ENCODE data around the gene CASP10.
A peak's percentile ranks its signal among the peaks of the same experiment; 100 is the strongest.

Gene CASP10

GRCh38 chr2:201258666-201259615, 76.0 kb downstream of the CASP10 start:
- peak overlapping the region; percentile 82 to 92 for H3K4me3 ChIP-seq (ENCODE audit: low read depth in 1 of 2, low read length in 1 of 2)
- H3K9me3 ChIP-seq, result no peaks in the 10 kb centered on the region
- no peak for TF ChIP-seq CTCF (IDR thresholded peaks at IDR 0.05)
- peaks cover 64 to 74% of the 10 kb centered on the region in 2 experiments for H3K4me1 ChIP-seq (ENCODE audit: control insufficient read depth in 1 of 2, insufficient read depth in 1 of 2, low read depth in 1 of 2, low read length in 1 of 2)
- H3K27ac ChIP-seq, result peak overlapping the region; percentile 96
- no peaks in the 10 kb centered on the region for H3K27me3 ChIP-seq
- H3K36me3 ChIP-seq, result no peaks in the 10 kb centered on the region

GRCh38 chr2:201260302-201260800, 77.4 kb downstream of the CASP10 start, which contains the start of gene CASP8:
TSS of gene CASP8 (plus strand) at chr2:201260536. CDS start at chr2:201266487, 5,951 bp downstream.
- Histone ChIP-seq H3K36me3 (no peaks in the 10 kb centered on the region), H3K4me1 (ENCODE audit: control insufficient read depth in 1 of 2, insufficient read depth in 1 of 2, low read depth in 1 of 2, low read length in 1 of 2) (peaks cover 72 to 88% of the 10 kb centered on the region in 2 experiments), H3K27ac (peak within 1 kb of the TSS; percentile 96), H3K9me3 (no peaks in the 10 kb centered on the region), H3K27me3 (no peaks in the 10 kb centered on the region), H3K4me3 (ENCODE audit: low read depth in 1 of 2, low read length in 1 of 2) (peak within 1 kb of the TSS; percentile 82 to 92)
- peak; percentile 23 for TF ChIP-seq CTCF (IDR thresholded peaks at IDR 0.05)

- Histone ChIP-seq H3K9me3 (no peaks in the 10 kb centered on the region), H3K4me1 (ENCODE audit: control insufficient read depth in 1 of 2, insufficient read depth in 1 of 2, low read depth in 1 of 2, low read length in 1 of 2) (peaks cover 75 to 86% of the 10 kb centered on the region in 2 experiments), H3K27me3 (no peaks in the 10 kb centered on the region), H3K4me3 (ENCODE audit: low read depth in 1 of 2, low read length in 1 of 2) (peak overlapping the region; percentile 82 to 92), H3K27ac (peak overlapping the region; percentile 96), H3K36me3 (peaks cover 5% of the 10 kb centered on the region)
- no peak for TF ChIP-seq CTCF (IDR thresholded peaks at IDR 0.05)
Measured at GRCh38 chr2:201261471-201261870, 78.5 kb downstream of the CASP10 start.

GRCh38 chr2:201261906-201262305, 79.0 kb downstream of the CASP10 start:
- Histone ChIP-seq H3K9me3 (no peaks in the 10 kb centered on the region), H3K27me3 (no peaks in the 10 kb centered on the region), H3K27ac (peak overlapping the region; percentile 96), H3K36me3 (peaks cover 10% of the 10 kb centered on the region), H3K4me3 (ENCODE audit: low read depth in 1 of 2, low read length in 1 of 2) (peak overlapping the region; percentile 82 to 92), H3K4me1 (ENCODE audit: control insufficient read depth in 1 of 2, insufficient read depth in 1 of 2, low read depth in 1 of 2, low read length in 1 of 2) (peaks cover 74 to 85% of the 10 kb centered on the region in 2 experiments)
- no peak for TF ChIP-seq CTCF (IDR thresholded peaks at IDR 0.05)

GRCh38 chr2:201262718-201263117, 79.8 kb downstream of the CASP10 start:
- H3K27ac ChIP-seq, result peak overlapping the region; percentile 96
- H3K9me3 ChIP-seq, result no peaks in the 10 kb centered on the region
- peak overlapping the region; percentile 82 to 92 for H3K4me3 ChIP-seq (ENCODE audit: low read depth in 1 of 2, low read length in 1 of 2)
- peaks cover 72 to 77% of the 10 kb centered on the region in 2 experiments for H3K4me1 ChIP-seq (ENCODE audit: control insufficient read depth in 1 of 2, insufficient read depth in 1 of 2, low read depth in 1 of 2, low read length in 1 of 2)
- no peak for TF ChIP-seq CTCF (IDR thresholded peaks at IDR 0.05)
- H3K27me3 ChIP-seq, result no peaks in the 10 kb centered on the region
- peaks cover 18% of the 10 kb centered on the region for H3K36me3 ChIP-seq
